A549 (cell line): ENCODE data around the gene CYSLTR2.

ENCODE experiments used
- KDM1A ChIP-seq: fragments of 200-600 bp; sonication (generic); IDR thresholded peaks from 2 replicates; pipeline ENCODE4 v1.6.1; 2016; ENCODE audit warnings: low read depth, mild to moderate bottlenecking
- TF ChIP-seq, protein P1 (sequence below): fragments of >200 bp; sonication (Bioruptor Twin); formaldehyde crosslinking; IDR thresholded peaks from 3 replicates; pipeline ENCODE4 v1.5.1; 2016
- TF ChIP-seq, protein P2 (sequence below): fragments of 450-650 bp; IDR thresholded peaks from 2 replicates; pipeline ENCODE4 v1.6.1; 2014; ENCODE audit warnings: antibody characterized with exemption

DNA sequence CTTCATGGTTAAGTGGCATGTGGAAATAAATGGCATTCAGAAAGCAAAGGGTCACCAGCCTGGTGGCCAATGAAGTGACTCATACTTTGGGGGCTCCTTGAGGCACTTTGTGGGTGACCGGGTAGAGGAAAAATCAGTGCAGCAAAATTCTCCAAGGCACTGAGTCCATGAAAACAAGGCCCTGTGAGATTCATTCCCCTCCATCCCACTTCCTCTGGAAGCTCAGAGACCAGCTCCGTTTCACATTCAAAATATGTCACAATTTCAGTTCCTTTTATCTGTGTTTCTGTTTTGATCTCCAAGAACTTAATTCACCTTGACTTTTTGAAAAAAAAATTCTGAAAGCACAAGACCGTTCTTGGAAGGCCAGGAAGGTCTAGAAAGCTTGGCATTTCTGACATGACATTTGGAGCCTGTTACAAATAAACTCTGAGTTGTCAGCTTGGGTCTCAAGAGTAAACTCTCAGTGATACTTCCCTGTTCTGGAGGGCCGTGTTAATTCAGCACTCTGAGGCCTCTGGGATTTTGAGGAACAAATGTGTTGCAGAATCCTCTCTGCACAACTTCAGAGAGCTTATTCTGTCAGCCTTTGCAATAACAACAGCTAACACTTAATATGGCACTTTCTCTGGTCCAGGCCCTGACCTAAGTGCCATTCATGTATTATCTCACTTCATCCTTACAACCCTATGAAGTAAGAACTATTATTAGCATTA lies 6.8 kb downstream of the CYSLTR2 start:
- no peak for TF ChIP-seq KDM1A
- TF ChIP-seq, protein P1, sequence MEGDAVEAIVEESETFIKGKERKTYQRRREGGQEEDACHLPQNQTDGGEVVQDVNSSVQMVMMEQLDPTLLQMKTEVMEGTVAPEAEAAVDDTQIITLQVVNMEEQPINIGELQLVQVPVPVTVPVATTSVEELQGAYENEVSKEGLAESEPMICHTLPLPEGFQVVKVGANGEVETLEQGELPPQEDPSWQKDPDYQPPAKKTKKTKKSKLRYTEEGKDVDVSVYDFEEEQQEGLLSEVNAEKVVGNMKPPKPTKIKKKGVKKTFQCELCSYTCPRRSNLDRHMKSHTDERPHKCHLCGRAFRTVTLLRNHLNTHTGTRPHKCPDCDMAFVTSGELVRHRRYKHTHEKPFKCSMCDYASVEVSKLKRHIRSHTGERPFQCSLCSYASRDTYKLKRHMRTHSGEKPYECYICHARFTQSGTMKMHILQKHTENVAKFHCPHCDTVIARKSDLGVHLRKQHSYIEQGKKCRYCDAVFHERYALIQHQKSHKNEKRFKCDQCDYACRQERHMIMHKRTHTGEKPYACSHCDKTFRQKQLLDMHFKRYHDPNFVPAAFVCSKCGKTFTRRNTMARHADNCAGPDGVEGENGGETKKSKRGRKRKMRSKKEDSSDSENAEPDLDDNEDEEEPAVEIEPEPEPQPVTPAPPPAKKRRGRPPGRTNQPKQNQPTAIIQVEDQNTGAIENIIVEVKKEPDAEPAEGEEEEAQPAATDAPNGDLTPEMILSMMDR = no peak
- TF ChIP-seq, protein P2, sequence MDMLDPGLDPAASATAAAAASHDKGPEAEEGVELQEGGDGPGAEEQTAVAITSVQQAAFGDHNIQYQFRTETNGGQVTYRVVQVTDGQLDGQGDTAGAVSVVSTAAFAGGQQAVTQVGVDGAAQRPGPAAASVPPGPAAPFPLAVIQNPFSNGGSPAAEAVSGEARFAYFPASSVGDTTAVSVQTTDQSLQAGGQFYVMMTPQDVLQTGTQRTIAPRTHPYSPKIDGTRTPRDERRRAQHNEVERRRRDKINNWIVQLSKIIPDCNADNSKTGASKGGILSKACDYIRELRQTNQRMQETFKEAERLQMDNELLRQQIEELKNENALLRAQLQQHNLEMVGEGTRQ = no peak
